ENCODE data around the gene MAP3K15. TPM values are rescaled to one million over a fixed set of nuclear protein-coding genes. Genes with fewer than 3 reads are reported as not detected.

Gene MAP3K15
- total and polyA plus RNA-seq, 4 donors: 0.16 to 0.33 TPM; not detected in 2

GRCh38 chrX:19342331-19342906, 172.9 kb downstream of the MAP3K15 start:
- WGBS, 2 donors: 49 to 56% methylated on average over 6 of the region's 6 CpGs
- intact Hi-C loops (cut with DNase I): no loop called here
- no peak overlapping the region for H3K27ac ChIP-seq (ENCODE audit: low read depth in 1 of 2, low read length in 2 of 2)

DNA sequence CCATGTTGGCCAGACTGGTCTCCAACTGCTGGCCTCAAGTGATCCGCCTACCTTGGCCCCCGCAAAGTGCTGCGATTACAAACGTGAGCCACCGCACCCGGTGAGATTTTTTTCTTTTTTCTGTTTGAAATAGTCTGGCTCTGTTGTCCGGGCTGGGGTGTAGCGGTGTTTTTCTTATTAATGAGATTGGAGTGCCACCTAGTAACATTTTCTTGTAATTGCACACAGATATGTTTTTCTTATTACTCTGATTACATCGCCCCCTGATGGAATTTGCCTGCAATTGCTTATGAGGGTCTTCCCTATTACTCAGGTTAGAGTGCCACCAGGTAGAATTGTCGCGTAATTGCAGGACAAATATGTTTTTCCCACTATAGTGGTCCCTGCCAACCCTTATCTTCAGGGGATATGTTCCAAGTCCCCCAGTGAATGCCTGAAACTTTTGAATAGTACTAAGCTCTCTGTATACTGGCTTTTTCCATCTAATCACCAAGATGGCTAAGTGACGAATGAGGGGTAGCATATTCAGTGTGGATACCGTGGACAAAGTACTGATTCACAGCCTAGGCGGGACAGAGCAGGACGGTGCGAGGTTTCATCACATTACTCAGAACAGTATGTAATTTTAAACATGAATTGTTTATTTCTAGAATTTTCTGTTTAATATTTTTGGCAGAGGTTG, 180.2 kb downstream of the MAP3K15 start:
- intact Hi-C loops (cut with DNase I): loop anchor here (2.0 to 10.0 kb wide), 5 partner anchors 320 to 944 kb away; no protein-coding TSS in a partner anchor
- DNase-seq: no peak
- H3K27me3 ChIP-seq (ENCODE audit: control insufficient read depth in 1 of 2, insufficient read depth in 2 of 2, low read length in 1 of 2): no peaks in the 10 kb centered on the region
- no peaks in the 10 kb centered on the region for H3K4me1 ChIP-seq (ENCODE audit: control insufficient read depth in 1 of 2, insufficient read depth in 2 of 2, low read length in 2 of 2)
- no peaks in the 10 kb centered on the region for H3K36me3 ChIP-seq (ENCODE audit: control insufficient read depth in 1 of 2, insufficient read depth in 2 of 2, low read length in 1 of 2)
- ATAC-seq (ENCODE audit: low FRiP score): no peak
- no peak overlapping the region for H3K4me3 ChIP-seq (ENCODE audit: low read length in 2 of 2)
- no peaks in the 10 kb centered on the region for H3K9me3 ChIP-seq (ENCODE audit: control insufficient read depth, low read length)
- 62% methylated on average over 16 of the region's 16 CpGs for WGBS, 2 donors
- H3K27ac ChIP-seq (ENCODE audit: low read depth in 1 of 2, low read length in 2 of 2): no peak overlapping the region

More at GRCh38 chrX:19342331-19342906, 172.9 kb downstream of the MAP3K15 start:
- Histone ChIP-seq H3K36me3 (ENCODE audit: control insufficient read depth in 1 of 2, insufficient read depth in 2 of 2, low read length in 1 of 2) (no peaks in the 10 kb centered on the region), H3K4me1 (ENCODE audit: control insufficient read depth in 1 of 2, insufficient read depth in 2 of 2, low read length in 2 of 2) (peaks cover 0 to 1% of the 10 kb centered on the region in 2 donors), H3K9me3 (ENCODE audit: control insufficient read depth, low read length) (no peaks in the 10 kb centered on the region), H3K4me3 (ENCODE audit: low read length in 2 of 2) (no peak overlapping the region), H3K27me3 (ENCODE audit: control insufficient read depth in 1 of 2, insufficient read depth in 2 of 2, low read length in 1 of 2) (no peaks in the 10 kb centered on the region)
- DNase-seq: no peak
- ATAC-seq (ENCODE audit: low FRiP score): no peak

DNA sequence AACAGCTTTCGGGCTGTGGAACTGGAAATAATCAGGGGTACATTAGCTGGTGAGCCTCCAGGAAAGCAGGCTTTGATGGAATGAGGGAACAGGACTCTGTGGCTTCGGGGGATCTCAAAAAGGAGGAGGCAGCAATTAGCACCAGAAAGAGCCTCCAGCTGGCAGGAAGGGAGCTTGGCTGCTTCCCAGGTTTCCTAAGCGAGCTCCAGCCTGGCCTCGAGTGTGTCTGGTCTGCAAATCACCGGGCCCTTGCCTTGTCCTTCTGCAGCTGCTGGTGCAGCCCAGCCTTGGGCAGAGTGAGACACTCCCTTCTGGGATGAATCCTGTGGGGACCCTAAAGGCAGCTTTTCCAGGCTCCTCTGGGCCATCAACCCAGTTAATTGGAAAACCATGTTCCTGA, 182.3 kb downstream of the MAP3K15 start:
- WGBS, 2 donors: 25 to 44% methylated on average over 5 of the region's 5 CpGs
- DNase-seq: no peak
- H3K27ac ChIP-seq (ENCODE audit: low read depth in 1 of 2, low read length in 2 of 2): no peak overlapping the region

DNA sequence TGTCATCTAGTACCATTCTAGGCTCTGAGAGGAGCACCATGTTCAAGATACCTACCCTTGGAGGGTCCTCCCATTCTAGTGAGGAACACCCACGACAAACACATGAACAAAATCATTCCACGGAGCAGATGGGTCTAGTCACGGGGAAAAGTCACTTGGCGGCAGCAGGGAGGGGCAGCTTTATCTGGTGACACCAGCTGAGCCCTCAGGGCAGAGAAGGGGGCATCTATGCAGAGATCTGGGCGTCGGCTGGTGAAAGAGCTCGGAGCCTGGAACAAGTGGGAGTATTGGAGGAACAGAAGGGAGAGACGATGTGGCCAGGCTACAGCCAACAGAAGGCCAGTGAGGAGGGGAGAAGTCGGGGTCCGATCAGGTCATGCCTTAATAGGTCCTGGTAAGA, 183.5 kb downstream of the MAP3K15 start:
- intact Hi-C loops (cut with DNase I): loop anchor here (2.0 to 10.0 kb wide), 4 partner anchors 293 to 940 kb away; no protein-coding TSS in a partner anchor
- no peaks in the 10 kb centered on the region for H3K4me1 ChIP-seq (ENCODE audit: control insufficient read depth in 1 of 2, insufficient read depth in 2 of 2, low read length in 2 of 2)
- 87 to 90% methylated on average over 10 of the region's 10 CpGs for WGBS, 2 donors
- H3K36me3 ChIP-seq (ENCODE audit: control insufficient read depth in 1 of 2, insufficient read depth in 2 of 2, low read length in 1 of 2): no peaks in the 10 kb centered on the region
- no peaks in the 10 kb centered on the region for H3K27me3 ChIP-seq (ENCODE audit: control insufficient read depth in 1 of 2, insufficient read depth in 2 of 2, low read length in 1 of 2)
- H3K9me3 ChIP-seq (ENCODE audit: control insufficient read depth, low read length): no peaks in the 10 kb centered on the region
- ATAC-seq (ENCODE audit: low FRiP score) (no peak), DNase-seq (no peak)
- H3K27ac ChIP-seq (ENCODE audit: low read depth in 1 of 2, low read length in 2 of 2): no peak overlapping the region
- no peak overlapping the region for H3K4me3 ChIP-seq (ENCODE audit: low read length in 2 of 2)

More for the DNA sequence above, 182.3 kb downstream of the MAP3K15 start:
- ATAC-seq (ENCODE audit: low FRiP score): peak; percentile 57
- Histone ChIP-seq H3K4me1 (ENCODE audit: control insufficient read depth in 1 of 2, insufficient read depth in 2 of 2, low read length in 2 of 2) (no peaks in the 10 kb centered on the region), H3K27me3 (ENCODE audit: control insufficient read depth in 1 of 2, insufficient read depth in 2 of 2, low read length in 1 of 2) (no peaks in the 10 kb centered on the region), H3K36me3 (ENCODE audit: control insufficient read depth in 1 of 2, insufficient read depth in 2 of 2, low read length in 1 of 2) (no peaks in the 10 kb centered on the region), H3K9me3 (ENCODE audit: control insufficient read depth, low read length) (no peaks in the 10 kb centered on the region), H3K4me3 (ENCODE audit: low read length in 2 of 2) (no peak overlapping the region)
- intact Hi-C loops (cut with DNase I): loop anchor here (2.0 to 10.0 kb wide), 4 partner anchors 294 to 941 kb away; no protein-coding TSS in a partner anchor

GRCh38 chrX:19326567-19326966, 188.7 kb downstream of the MAP3K15 start:
- H3K9me3 ChIP-seq (ENCODE audit: control insufficient read depth, low read length): no peaks in the 10 kb centered on the region
- no peak overlapping the region for H3K4me3 ChIP-seq (ENCODE audit: low read length in 2 of 2)
- H3K27me3 ChIP-seq (ENCODE audit: control insufficient read depth in 1 of 2, insufficient read depth in 2 of 2, low read length in 1 of 2): no peaks in the 10 kb centered on the region
- no peaks in the 10 kb centered on the region for H3K4me1 ChIP-seq (ENCODE audit: control insufficient read depth in 1 of 2, insufficient read depth in 2 of 2, low read length in 2 of 2)
- H3K36me3 ChIP-seq (ENCODE audit: control insufficient read depth in 1 of 2, insufficient read depth in 2 of 2, low read length in 1 of 2): no peaks in the 10 kb centered on the region
- intact Hi-C loops (cut with DNase I): no loop called here
- ATAC-seq (ENCODE audit: low FRiP score) (no peak), DNase-seq (no peak)
- H3K27ac ChIP-seq (ENCODE audit: low read depth in 1 of 2, low read length in 2 of 2): no peak overlapping the region
- WGBS, 2 donors: 69 to 78% methylated on average over 2 of the region's 2 CpGs

Other genes starting within 250 kb of the MAP3K15 start
- gene PDHA1, start 171.6 kb downstream of the MAP3K15 start, total RNA-seq: 100 to 1,000 TPM in 1 of 2 donors, 10 to 100 TPM in 1; 92.7 to 106 TPM
- 100 to 1,000 TPM in 1 of 2 donors, 10 to 100 TPM in 1; 64.5 to 150 TPM for gene PDHA1, start 171.6 kb downstream of the MAP3K15 start, polyA plus RNA-seq